MM.1S (cell line): ENCODE results near the gene PLEKHM3.

Experiments
- DNase-seq: peaks from one replicate; pipeline ENCODE4 v3.0.0-alpha.2; 2015
- H2AFZ ChIP-seq: fragments of 300-600 bp; sonication (generic); 2 replicates; pipeline ENCODE4 v1.6.0; 2016; ENCODE audit warnings: antibody characterized with exemption, low read length
- H3F3A ChIP-seq: fragments of 300-600 bp; sonication (generic); 2 replicates; pipeline ENCODE4 v1.6.1; 2016; ENCODE audit warnings: mild to moderate bottlenecking, antibody characterized with exemption, low read length, moderate library complexity, mixed read lengths; ENCODE audit not compliant: insufficient read depth
- H3K27ac ChIP-seq: fragments of 300-600 bp; sonication (generic); 2 replicates; pipeline ENCODE4 v1.5.1; 2016; ENCODE audit warnings: mild to moderate bottlenecking, low read length
- H3K27me3 ChIP-seq: fragments of 300-600 bp; sonication (generic); replicated peaks from 2 replicates; pipeline ENCODE4 v1.6.0; 2016; ENCODE audit warnings: low read length; ENCODE audit not compliant: insufficient read depth
- H3K36me3 ChIP-seq: fragments of 300-600 bp; sonication (generic); replicated peaks from 2 replicates; pipeline ENCODE4 v1.6.1; 2016; ENCODE audit warnings: mild to moderate bottlenecking, low read length, mixed read lengths; ENCODE audit not compliant: insufficient read depth
- H3K4me1 ChIP-seq: fragments of 300-600 bp; sonication (generic); 2 replicates; pipeline ENCODE4 v1.6.1; 2016; ENCODE audit warnings: low read length, mixed read lengths
- H3K4me2 ChIP-seq: fragments of 300-600 bp; sonication (generic); 2 replicates; pipeline ENCODE4 v1.6.0; 2016; ENCODE audit warnings: low read depth, low read length
- H3K4me3 ChIP-seq: fragments of 300-600 bp; sonication (generic); 2 replicates; pipeline ENCODE4 v1.5.1; 2016; ENCODE audit warnings: low read length, mixed read lengths
- H3K79me2 ChIP-seq: fragments of 300-600 bp; sonication (generic); 2 replicates; pipeline ENCODE4 v1.6.1; 2016; ENCODE audit warnings: mixed run types, low read length, mixed read lengths
- H3K9ac ChIP-seq: fragments of 300-600 bp; sonication (generic); 2 replicates; pipeline ENCODE4 v1.6.1; 2016; ENCODE audit warnings: low read length, mixed read lengths
- H3K9me2 ChIP-seq: fragments of 300-600 bp; sonication (generic); replicated peaks from 2 replicates; pipeline ENCODE4 v1.6.1; 2016; ENCODE audit warnings: mild to moderate bottlenecking, low read length, mixed read lengths; ENCODE audit not compliant: insufficient read depth
- H3K9me3 ChIP-seq: fragments of 300-600 bp; sonication (generic); replicated peaks from 2 replicates; pipeline ENCODE4 v1.6.1; 2016; ENCODE audit warnings: mild to moderate bottlenecking, low read length, mixed read lengths; ENCODE audit not compliant: insufficient read depth
- H4K20me1 ChIP-seq: fragments of 300-600 bp; sonication (generic); 2 replicates; pipeline ENCODE4 v1.6.1; 2016; ENCODE audit warnings: mild to moderate bottlenecking, low read length, moderate library complexity, mixed read lengths; ENCODE audit not compliant: insufficient read depth
- CTCF ChIP-seq: fragments of 300-600 bp; sonication (generic); IDR thresholded peaks from 2 replicates; pipeline ENCODE4 v1.5.1; 2016; ENCODE audit warnings: antibody characterized with exemption, low read length, mixed read lengths
- EZH2 ChIP-seq: fragments of 300-600 bp; sonication (generic); optimal IDR thresholded peaks from 2 replicates; pipeline ENCODE3; 2017; ENCODE audit warnings: low read depth, mild to moderate bottlenecking, antibody characterized with exemption, low read length, mixed read lengths
- EZH2phosphoT487 ChIP-seq: fragments of 300-600 bp; sonication (generic); IDR thresholded peaks from 2 replicates; pipeline ENCODE4 v1.6.1; 2018; ENCODE audit warnings: antibody characterized with exemption, low read length

The PLEKHM3 gene

DNA sequence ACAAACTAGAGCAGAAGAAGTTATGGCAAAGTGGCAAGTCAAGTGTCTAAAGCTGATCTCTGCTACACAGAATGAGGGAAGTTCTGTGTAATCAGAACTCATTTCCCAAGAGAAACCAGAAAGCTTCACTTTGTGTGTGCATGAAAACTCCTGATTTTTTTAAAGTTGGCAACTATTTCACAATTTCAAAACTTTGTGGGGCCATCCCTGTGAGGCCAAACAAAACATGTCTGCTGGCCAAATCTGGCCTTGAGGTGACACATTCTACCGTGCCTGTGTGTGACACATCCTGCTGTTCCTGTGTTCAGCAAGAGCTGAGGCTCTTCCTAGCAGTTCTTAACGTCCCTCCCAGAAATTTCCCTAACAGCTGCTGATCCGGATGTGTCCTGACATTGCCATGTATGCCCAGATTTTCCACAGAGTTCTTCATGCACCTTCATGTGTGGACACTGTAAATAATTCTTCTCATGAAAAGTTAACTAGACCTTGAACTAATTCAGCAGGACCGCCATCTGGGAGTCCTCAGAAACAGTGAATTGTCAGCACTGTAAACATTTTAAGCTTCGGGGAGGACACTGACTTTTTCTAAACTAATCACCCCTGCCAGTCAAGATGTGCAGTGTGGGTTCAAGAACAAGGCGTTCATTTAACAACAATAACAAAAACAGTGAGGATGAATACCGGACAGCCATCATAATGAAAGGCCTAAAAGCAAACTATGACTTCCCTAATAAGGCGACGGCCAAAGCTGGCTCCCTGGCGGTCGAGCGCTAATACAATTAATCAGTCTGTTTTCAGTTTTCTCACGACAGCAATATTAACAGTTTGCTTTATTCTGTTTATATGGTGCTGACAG lies 99.0 kb downstream of the PLEKHM3 start:
- no peaks in the 10 kb centered on the region for H3K79me2 ChIP-seq
- H4K20me1 ChIP-seq, result no peaks in the 10 kb centered on the region
- no peaks in the 10 kb centered on the region for H3K9me2 ChIP-seq
- H3K4me1 ChIP-seq, result no peaks in the 10 kb centered on the region
- no peak overlapping the region for H2AFZ ChIP-seq
- no peak overlapping the region for H3K9ac ChIP-seq
- no peaks in the 10 kb centered on the region for H3F3A ChIP-seq
- no peaks in the 10 kb centered on the region for H3K27me3 ChIP-seq
- DNase-seq, result no peak
- no peaks in the 10 kb centered on the region for H3K36me3 ChIP-seq
- TF ChIP-seq EZH2phosphoT487 (no peak), EZH2 (no peak), CTCF (no peak)
- no peak overlapping the region for H3K27ac ChIP-seq
- H3K4me3 ChIP-seq, result no peak overlapping the region
- no peak overlapping the region for H3K4me2 ChIP-seq
- no peaks in the 10 kb centered on the region for H3K9me3 ChIP-seq

- H3K27ac ChIP-seq, result no peak overlapping the region
- H3K4me1 ChIP-seq, result no peaks in the 10 kb centered on the region
- TF ChIP-seq EZH2phosphoT487 (no peak), CTCF (no peak), EZH2 (no peak)
- H3K27me3 ChIP-seq, result no peaks in the 10 kb centered on the region
- H3K36me3 ChIP-seq, result no peaks in the 10 kb centered on the region
- no peaks in the 10 kb centered on the region for H3F3A ChIP-seq
- no peaks in the 10 kb centered on the region for H3K79me2 ChIP-seq
- no peaks in the 10 kb centered on the region for H4K20me1 ChIP-seq
- no peaks in the 10 kb centered on the region for H3K9me2 ChIP-seq
- H3K9me3 ChIP-seq, result no peaks in the 10 kb centered on the region
- no peak overlapping the region for H3K4me2 ChIP-seq
- no peak overlapping the region for H2AFZ ChIP-seq
- H3K9ac ChIP-seq, result no peak overlapping the region
- no peak for DNase-seq
- H3K4me3 ChIP-seq, result no peak overlapping the region
Measured at GRCh38 chr2:207925601-207926000, 99.7 kb downstream of the PLEKHM3 start.

DNA sequence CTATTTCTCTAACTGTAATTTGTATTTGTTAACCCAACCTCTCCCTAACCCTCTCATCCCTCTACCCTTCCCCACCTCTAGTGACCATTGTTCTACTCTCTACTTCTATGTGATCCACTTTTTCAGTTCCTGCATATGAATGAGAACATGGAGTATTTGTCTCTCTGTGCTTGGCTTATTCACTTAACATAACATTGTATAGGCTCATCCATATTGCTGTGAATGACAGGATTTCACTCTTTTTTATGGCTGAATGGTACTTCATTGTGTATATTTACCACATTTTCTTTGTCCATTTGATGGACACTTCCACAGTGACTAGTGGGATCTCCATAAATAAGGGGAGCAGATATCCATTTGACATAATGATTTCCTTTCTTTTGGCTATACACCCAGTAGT lies 103.7 kb downstream of the PLEKHM3 start:
- H3K4me1 ChIP-seq, result no peaks in the 10 kb centered on the region

More for the DNA sequence above, 103.7 kb downstream of the PLEKHM3 start:
- no peak overlapping the region for H3K9ac ChIP-seq
- H3K79me2 ChIP-seq, result no peaks in the 10 kb centered on the region
- no peaks in the 10 kb centered on the region for H3K9me3 ChIP-seq
- H4K20me1 ChIP-seq, result no peaks in the 10 kb centered on the region
- TF ChIP-seq CTCF (no peak), EZH2phosphoT487 (no peak), EZH2 (no peak)
- no peaks in the 10 kb centered on the region for H3K27me3 ChIP-seq
- H3K4me3 ChIP-seq, result no peak overlapping the region
- no peaks in the 10 kb centered on the region for H3K9me2 ChIP-seq
- H3K4me2 ChIP-seq, result no peak overlapping the region
- no peak for DNase-seq
- no peaks in the 10 kb centered on the region for H3K36me3 ChIP-seq
- H3K27ac ChIP-seq, result no peak overlapping the region
- no peaks in the 10 kb centered on the region for H3F3A ChIP-seq
- no peak overlapping the region for H2AFZ ChIP-seq
